Panc1 (cell line): Measurements from ENCODE around the gene COL23A1. TPM values are rescaled to one million over a fixed set of nuclear protein-coding genes. Genes with fewer than 3 reads are reported as not detected.

Experiments used
- ATAC-seq: fragments of 200-7000 bp; cut with Tn5 transposase; 2 replicates; pipeline ENCODE4 v1.9.1; 2020; ENCODE audit warnings: mild to moderate bottlenecking, moderate library complexity
- BruUV-seq: library from RNA; stranded (reverse); fragments of 400-500 nt; replicated peaks from 2 replicates; lab custom pipeline; 2021; lab: Mats Ljungman, UMichigan
- CTCF ChIA-PET: fragments of 300-600 bp; sonication (Branson Sonifier 250); formaldehyde crosslinking; loops from one replicate; lab custom pipeline; 2022; ENCODE audit warnings: antibody characterized with exemption; lab: Charles Lee
- POLR2A ChIA-PET: fragments of 300-600 bp; sonication (Branson Sonifier 250); formaldehyde crosslinking; loops from one replicate; lab custom pipeline; 2022; ENCODE audit warnings: antibody characterized with exemption; lab: Charles Lee
- DNase-seq: peaks from one replicate; pipeline ENCODE4 v3.0.0-alpha.2; 2010; ENCODE audit warnings: low read depth, low spot score
- H3K27ac ChIP-seq: 2 replicates; pipeline ENCODE4 v1.5.1; 2011; ENCODE audit warnings: mild to moderate bottlenecking, low read length, inconsistent platforms
- H3K27me3 ChIP-seq: fragments of 200-500 bp; sonication (Bioruptor generic); 2 replicates; pipeline ENCODE4 v1.6.0; 2014; ENCODE audit warnings: low read length, inconsistent platforms; ENCODE audit not compliant: control insufficient read depth, insufficient read depth
- H3K36me3 ChIP-seq: fragments of 200-500 bp; sonication (Bioruptor generic); 2 replicates; pipeline ENCODE4 v1.5.1; 2014; ENCODE audit warnings: inconsistent platforms, mild to moderate bottlenecking, low read length, moderate library complexity; ENCODE audit not compliant: control insufficient read depth, insufficient read depth
- H3K4me1 ChIP-seq: 2 replicates; pipeline ENCODE4 v1.5.1; 2011; ENCODE audit warnings: inconsistent platforms, mild to moderate bottlenecking, low read length, moderate library complexity; ENCODE audit not compliant: control insufficient read depth, insufficient read depth
- H3K4me3 ChIP-seq, 2 experiments: 2 replicates each; pipeline ENCODE4 v1.5.1; 2011 to 2012; ENCODE audit warnings: low read depth in 2 of 2, low read length in 2 of 2, mild to moderate bottlenecking in 2 of 2, inconsistent platforms in 1 of 2, moderate library complexity in 1 of 2
- H3K9me3 ChIP-seq: fragments of 200-500 bp; sonication (Bioruptor generic); 2 replicates; pipeline ENCODE4 v1.5.1; 2014; ENCODE audit warnings: low read depth, mild to moderate bottlenecking, inconsistent platforms, low read length, moderate library complexity; ENCODE audit not compliant: control insufficient read depth, insufficient read depth
- CTCF ChIP-seq: fragments of 450-650 bp; IDR thresholded peaks from 2 replicates; pipeline ENCODE4 v1.5.1; 2017; ENCODE audit warnings: mild to moderate bottlenecking
- POLR2AphosphoS5 ChIP-seq: IDR thresholded peaks from 2 replicates; pipeline ENCODE4 v1.6.1; 2012; ENCODE audit warnings: mild to moderate bottlenecking, low read depth, low read length, moderate library complexity
- REST ChIP-seq, 2 experiments: IDR thresholded peaks; 2 replicates each; pipeline ENCODE4 v1.6.1; 2011 to 2012; ENCODE audit warnings: low read depth in 2 of 2, control low read depth in 1 of 2, low read length in 1 of 2, mild to moderate bottlenecking in 1 of 2, moderate library complexity in 1 of 2; ENCODE audit not compliant: insufficient read depth in 1 of 2
- SIN3A ChIP-seq: IDR thresholded peaks from 2 replicates; pipeline ENCODE4 v1.6.1; 2012; ENCODE audit warnings: low read depth, mild to moderate bottlenecking, low read length, moderate library complexity, borderline replicate concordance; ENCODE audit not compliant: insufficient read depth
- TCF7L2 ChIP-seq: IDR thresholded peaks from 2 replicates; pipeline ENCODE4 v1.6.1; 2011; ENCODE audit warnings: mild to moderate bottlenecking, low read depth, low read length, inconsistent platforms
- in situ Hi-C: cut with HindIII; loops from 2 replicates; pipeline ENCODE4 v1.10.0; 2016; ENCODE audit warnings: low sequenced_read_pairs, low pct_unique_long_range_greater_than_20kb
- intact Hi-C: fragments of 100-400 bp; cut with micrococcal nuclease; formaldehyde crosslinking; loops from one replicate; pipeline ENCODE4 v1.10.0; 2022; ENCODE audit not compliant: unreplicated experiment
- total RNA-seq: library from RNA; stranded (reverse); gene quantifications from one replicate; pipeline ENCODE4 v1.2.1, GENCODE V29; 2021; ENCODE audit not compliant: unreplicated experiment

The COL23A1 gene
- total RNA-seq, 1 experiment from 2014 or later = 0.05 TPM

GRCh38 chr5:178533136-178533535 lies 57.1 kb downstream of the COL23A1 start:
- TF ChIP-seq POLR2AphosphoS5 = no peak
- no peak for TF ChIP-seq TCF7L2
- no peak for TF ChIP-seq REST (IDR thresholded peaks at IDR 0.05; ENCODE audit: insufficient read depth in 1 of 2, low read depth in 2 of 2, low read length in 1 of 2)
- no peak for TF ChIP-seq SIN3A
- TF ChIP-seq CTCF = no peak
- H3K4me1 ChIP-seq = no peaks in the 10 kb centered on the region
- DNase-seq (no peak), ATAC-seq (no peak)
- H3K27ac ChIP-seq = no peak overlapping the region
- intact Hi-C loops = no loop called here
- no TSS peak for BruUV-seq
- ChIA-PET POLR2A (no interaction called here), CTCF (no interaction called here)
- in situ Hi-C loops = no loop called here
- H3K4me3 ChIP-seq = no peak overlapping the region
- H3K27me3 ChIP-seq = no peaks in the 10 kb centered on the region
- no peaks in the 10 kb centered on the region for H3K9me3 ChIP-seq
- no peaks in the 10 kb centered on the region for H3K36me3 ChIP-seq

- in situ Hi-C loops = no loop called here
Observed at GRCh38 chr5:178532666-178533065, 57.5 kb downstream of the COL23A1 start.

More at GRCh38 chr5:178532666-178533065, 57.5 kb downstream of the COL23A1 start:
- Histone ChIP-seq H3K27ac (no peak overlapping the region), H3K4me3 (no peak overlapping the region), H3K9me3 (no peaks in the 10 kb centered on the region), H3K36me3 (no peaks in the 10 kb centered on the region), H3K4me1 (no peaks in the 10 kb centered on the region), H3K27me3 (no peaks in the 10 kb centered on the region)
- ChIA-PET POLR2A (no interaction called here), CTCF (no interaction called here)
- BruUV-seq = no TSS peak
- no peak for TF ChIP-seq SIN3A
- no peak for TF ChIP-seq TCF7L2
- TF ChIP-seq POLR2AphosphoS5 = no peak
- no peak for TF ChIP-seq REST (IDR thresholded peaks at IDR 0.05; ENCODE audit: insufficient read depth in 1 of 2, low read depth in 2 of 2, low read length in 1 of 2)
- no peak for TF ChIP-seq CTCF
- intact Hi-C loops = no loop called here
- ATAC-seq = no peak
- DNase-seq = no peak
